Stomach smooth muscle (tissue), 2 donors: ENCODE results near the gene TSPAN6.

Source experiments
- H3K27ac ChIP-seq: one replicate; pipeline ENCODE4 v1.7.0; 2013; ENCODE audit warnings: mild to moderate bottlenecking, low read length, inconsistent platforms
- H3K27me3 ChIP-seq, 2 donors: one replicate each; pipeline ENCODE4 v1.7.0; 2013; ENCODE audit warnings: low read length in 2 of 2; ENCODE audit not compliant: insufficient read depth in 2 of 2, control insufficient read depth in 1 of 2
- H3K36me3 ChIP-seq, 2 donors: one replicate each; pipeline ENCODE4 v1.7.0; 2013; ENCODE audit warnings: low read length in 2 of 2; ENCODE audit not compliant: control insufficient read depth in 2 of 2, insufficient read depth in 2 of 2
- H3K4me1 ChIP-seq: one replicate; pipeline ENCODE4 v1.7.0; 2013; ENCODE audit warnings: low read length; ENCODE audit not compliant: control insufficient read depth, insufficient read depth
- H3K4me3 ChIP-seq, 2 donors: one replicate each; pipeline ENCODE4 v1.7.0; 2013; ENCODE audit warnings: low read length in 2 of 2
- H3K9ac ChIP-seq, 2 donors: one replicate each; pipeline ENCODE4 v1.7.0; 2013; ENCODE audit warnings: low read length in 2 of 2, mild to moderate bottlenecking in 1 of 2
- H3K9me3 ChIP-seq, 2 donors: one replicate each; pipeline ENCODE4 v1.7.0; 2013; ENCODE audit warnings: low read length in 2 of 2; ENCODE audit not compliant: control insufficient read depth in 2 of 2
- donor health status: healthy.
- donor health status: Pancreatic carcinoma.

TSPAN6 gene

GRCh38 chrX:100663642-100664041, 27.0 kb upstream of the TSPAN6 start:
- Histone ChIP-seq H3K4me3 (no peak overlapping the region), H3K4me1 (no peaks in the 10 kb centered on the region), H3K27me3 (peaks cover 0 to 16% of the 10 kb centered on the region in 2 donors)

DNA sequence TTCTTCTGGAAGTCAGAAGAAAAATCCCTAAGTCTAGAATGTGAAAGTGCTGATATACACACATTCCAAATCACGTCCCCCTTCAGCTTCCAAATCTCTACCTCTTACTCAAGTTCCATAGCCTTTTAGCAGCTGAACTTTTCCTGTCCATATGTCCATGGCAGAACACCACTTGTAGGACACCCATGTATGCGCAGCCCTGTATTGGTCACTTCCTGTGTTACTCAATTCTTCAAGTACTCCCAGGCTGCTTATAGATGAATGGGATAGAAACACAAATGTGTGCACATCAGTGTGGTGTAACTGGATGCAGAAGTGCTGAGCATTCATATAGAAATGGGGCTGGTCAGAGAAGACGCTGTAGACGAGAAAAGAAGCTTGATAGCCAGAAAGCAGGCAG, 26.2 kb upstream of the TSPAN6 start:
- Histone ChIP-seq H3K4me3 (no peak overlapping the region), H3K27me3 (peaks cover 0 to 16% of the 10 kb centered on the region in 2 donors), H3K27ac (no peak overlapping the region), H3K9me3 (no peaks in the 10 kb centered on the region), H3K36me3 (no peaks in the 10 kb centered on the region), H3K9ac (no peak overlapping the region), H3K4me1 (no peaks in the 10 kb centered on the region)

More at GRCh38 chrX:100663642-100664041, 27.0 kb upstream of the TSPAN6 start:
- no peaks in the 10 kb centered on the region for H3K36me3 ChIP-seq
- no peaks in the 10 kb centered on the region for H3K9me3 ChIP-seq
- no peak overlapping the region for H3K9ac ChIP-seq
- H3K27ac ChIP-seq, result no peak overlapping the region

- H3K4me3 ChIP-seq, result no peak overlapping the region
- no peaks in the 10 kb centered on the region for H3K36me3 ChIP-seq
- no peak overlapping the region for H3K27ac ChIP-seq
- H3K9ac ChIP-seq, result no peak overlapping the region
- H3K9me3 ChIP-seq, result no peaks in the 10 kb centered on the region
- peaks cover 0 to 16% of the 10 kb centered on the region in 2 donors for H3K27me3 ChIP-seq
- no peaks in the 10 kb centered on the region for H3K4me1 ChIP-seq
These were observed 25.6 kb upstream of the TSPAN6 start for GRCh38 chrX:100662170-100662569.

DNA sequence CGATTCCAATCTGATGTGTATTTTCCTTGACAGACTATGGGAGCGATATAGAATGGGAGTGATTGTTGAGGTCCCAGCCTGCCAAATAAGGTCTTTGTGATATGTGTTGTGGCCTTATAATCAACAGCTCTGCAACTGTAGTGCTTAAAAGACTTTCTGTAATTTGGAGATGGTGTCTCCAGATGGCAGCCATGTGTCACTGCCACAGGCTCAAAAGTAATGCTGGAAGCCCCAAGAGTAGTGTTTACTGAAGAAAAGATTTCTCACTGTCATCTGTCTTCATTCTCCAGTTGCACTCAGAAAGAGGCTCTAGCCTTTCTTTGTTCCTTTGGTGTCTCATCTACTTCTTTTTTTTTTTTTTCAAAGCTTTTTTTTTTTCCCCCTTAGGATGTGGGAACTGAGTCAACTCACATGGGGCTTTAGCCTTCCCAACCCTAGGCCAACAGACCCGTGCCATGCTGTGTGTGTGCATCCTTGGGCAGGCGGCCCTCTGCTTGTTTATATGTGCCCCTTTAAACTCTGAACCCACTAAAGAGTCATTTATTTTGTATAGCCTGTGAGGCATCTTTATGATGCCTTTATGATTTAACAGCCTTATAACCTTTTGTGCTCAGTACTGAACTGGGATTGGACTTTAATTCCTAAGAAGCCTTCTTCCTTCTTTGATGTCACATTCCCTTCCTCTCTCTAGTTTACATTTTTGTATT, 23.0 kb upstream of the TSPAN6 start:
- Histone ChIP-seq H3K9ac (no peak overlapping the region), H3K27ac (no peak overlapping the region), H3K36me3 (no peaks in the 10 kb centered on the region), H3K9me3 (no peaks in the 10 kb centered on the region), H3K4me1 (no peaks in the 10 kb centered on the region), H3K4me3 (no peak overlapping the region), H3K27me3 (peaks cover 0 to 10% of the 10 kb centered on the region in 2 donors)

DNA sequence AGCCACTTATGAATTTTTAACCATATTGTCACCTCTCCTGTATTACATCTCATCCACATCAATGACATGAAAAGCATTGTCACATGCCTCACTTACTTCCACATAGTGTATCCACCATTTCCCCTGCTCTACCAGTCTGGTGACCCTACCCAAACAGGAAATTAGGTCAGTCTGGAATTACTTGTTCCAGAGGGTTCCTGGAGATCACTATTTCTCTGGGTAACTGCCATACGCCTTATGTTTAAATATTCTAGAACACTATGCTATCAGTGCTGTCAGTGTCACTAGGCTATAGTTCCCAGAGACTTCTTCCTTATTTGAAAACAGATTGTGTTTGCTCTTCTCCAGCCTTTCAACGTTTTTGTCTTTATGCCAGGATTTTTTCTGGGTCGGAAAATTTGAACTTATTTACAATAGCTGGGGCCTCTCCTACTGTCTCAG, 22.4 kb upstream of the TSPAN6 start:
- no peaks in the 10 kb centered on the region for H3K36me3 ChIP-seq
- H3K4me1 ChIP-seq, result no peaks in the 10 kb centered on the region
- H3K27ac ChIP-seq, result no peak overlapping the region
- H3K4me3 ChIP-seq, result no peak overlapping the region
- H3K27me3 ChIP-seq, result peaks cover 0 to 11% of the 10 kb centered on the region in 2 donors
- H3K9me3 ChIP-seq, result no peaks in the 10 kb centered on the region
- H3K9ac ChIP-seq, result no peak overlapping the region

DNA sequence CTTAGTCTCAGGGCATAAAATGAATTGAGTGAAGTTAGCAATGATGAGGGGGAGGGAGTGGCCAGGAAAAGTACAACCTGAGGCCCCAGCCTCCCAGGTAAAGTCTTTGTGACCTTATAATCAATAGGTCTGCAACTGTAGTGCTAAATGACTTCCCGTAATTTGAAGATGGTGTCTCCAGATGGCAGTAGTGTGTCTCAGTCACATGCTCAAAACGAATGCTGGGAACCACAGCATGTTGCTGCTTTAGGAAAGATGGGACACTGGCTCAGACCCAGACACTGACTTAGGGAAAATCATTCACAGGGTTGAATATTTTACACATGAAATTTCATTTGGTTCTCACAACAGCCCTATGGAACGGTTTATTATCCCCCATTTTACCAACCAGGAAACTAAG, 17.7 kb upstream of the TSPAN6 start:
- no peak overlapping the region for H3K27ac ChIP-seq
- H3K4me1 ChIP-seq, result peaks cover 9% of the 10 kb centered on the region
- no peaks in the 10 kb centered on the region for H3K9me3 ChIP-seq
- H3K36me3 ChIP-seq, result no peaks in the 10 kb centered on the region
- no peak overlapping the region for H3K4me3 ChIP-seq
- no peak overlapping the region for H3K9ac ChIP-seq
- peaks cover 0 to 7% of the 10 kb centered on the region in 2 donors for H3K27me3 ChIP-seq

- Histone ChIP-seq H3K36me3 (no peaks in the 10 kb centered on the region), H3K4me3 (no peak overlapping the region), H3K27ac (no peak overlapping the region), H3K9me3 (no peaks in the 10 kb centered on the region), H3K4me1 (peaks cover 9% of the 10 kb centered on the region), H3K9ac (no peak overlapping the region), H3K27me3 (peaks cover 0 to 7% of the 10 kb centered on the region in 2 donors)
These were observed 15.7 kb upstream of the TSPAN6 start for GRCh38 chrX:100652266-100652665.

DNA sequence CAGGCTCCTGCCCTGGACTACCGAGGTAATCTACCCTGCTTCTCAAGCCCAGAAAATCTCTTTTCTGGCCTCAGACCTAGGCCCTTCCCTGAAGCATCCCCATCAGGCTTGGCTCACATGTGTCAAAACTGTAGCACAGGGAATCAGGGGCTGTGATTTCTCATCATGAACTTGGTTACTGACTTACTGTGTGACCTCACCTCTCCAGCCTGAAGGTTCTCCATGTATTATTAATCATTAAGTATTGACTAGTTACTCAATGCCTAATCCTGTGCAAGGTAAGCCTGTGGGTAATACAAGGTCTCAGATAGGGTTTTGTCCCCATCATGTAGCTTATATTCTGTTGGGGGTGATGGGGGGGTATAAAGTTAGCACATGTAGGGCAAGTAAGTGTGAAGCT, 14.2 kb upstream of the TSPAN6 start:
- Histone ChIP-seq H3K4me1 (peaks cover 9% of the 10 kb centered on the region), H3K27ac (no peak overlapping the region), H3K36me3 (no peaks in the 10 kb centered on the region), H3K9me3 (no peaks in the 10 kb centered on the region), H3K27me3 (peaks cover 0 to 7% of the 10 kb centered on the region in 2 donors), H3K9ac (no peak overlapping the region), H3K4me3 (no peak overlapping the region)

GRCh38 chrX:100649550-100650356, 13.1 kb upstream of the TSPAN6 start:
- Histone ChIP-seq H3K9me3 (no peaks in the 10 kb centered on the region), H3K4me1 (peaks cover 9% of the 10 kb centered on the region), H3K9ac (peak overlapping the region in 1 of 2 donors; percentile 28), H3K4me3 (no peak overlapping the region), H3K27me3 (peaks cover 0 to 7% of the 10 kb centered on the region in 2 donors), H3K27ac (peak overlapping the region; percentile 58), H3K36me3 (no peaks in the 10 kb centered on the region)

- Histone ChIP-seq H3K4me3 (no peak overlapping the region), H3K9me3 (no peaks in the 10 kb centered on the region), H3K27me3 (peaks cover 0 to 7% of the 10 kb centered on the region in 2 donors), H3K9ac (no peak overlapping the region), H3K4me1 (peaks cover 9% of the 10 kb centered on the region), H3K27ac (peak overlapping the region; percentile 64), H3K36me3 (no peaks in the 10 kb centered on the region)
These were observed 12.1 kb upstream of the TSPAN6 start for GRCh38 chrX:100648458-100649417.
